ENCODE measurements around the gene GPER1.

DNA sequence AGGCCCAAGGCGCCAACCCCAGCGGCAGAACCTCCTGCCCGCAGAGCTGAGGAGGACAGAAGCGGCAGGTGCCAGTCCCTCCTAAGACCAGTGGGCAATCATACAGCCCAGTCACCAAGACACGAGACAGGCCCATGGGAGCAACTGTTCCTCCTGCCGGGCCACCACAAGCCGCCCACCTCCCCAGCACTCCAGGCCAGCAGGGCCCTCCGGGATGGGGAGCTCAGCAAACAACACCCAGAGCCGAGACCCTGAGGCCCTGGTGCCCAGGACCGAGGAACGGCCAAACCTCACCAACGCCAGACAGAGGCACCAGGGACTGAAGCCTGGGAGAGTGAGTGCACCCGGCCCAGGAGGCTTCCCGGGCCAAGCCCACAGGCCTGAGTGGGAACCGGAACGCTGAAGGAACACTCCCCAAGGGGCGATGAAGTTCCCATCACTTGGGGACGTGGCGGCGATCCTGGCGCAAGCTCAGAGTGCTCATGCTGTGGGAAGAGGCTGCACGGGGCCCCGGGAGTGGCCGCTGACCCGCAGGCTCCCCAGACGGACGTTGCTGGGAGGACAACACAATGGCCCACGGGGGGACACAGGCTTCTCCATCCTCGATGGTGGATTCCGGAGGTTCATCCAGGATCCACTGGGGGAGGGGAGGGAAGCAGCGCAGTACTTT lies 35.1 kb downstream of the GPER1 start:
- TF ChIP-seq, protein P1, sequence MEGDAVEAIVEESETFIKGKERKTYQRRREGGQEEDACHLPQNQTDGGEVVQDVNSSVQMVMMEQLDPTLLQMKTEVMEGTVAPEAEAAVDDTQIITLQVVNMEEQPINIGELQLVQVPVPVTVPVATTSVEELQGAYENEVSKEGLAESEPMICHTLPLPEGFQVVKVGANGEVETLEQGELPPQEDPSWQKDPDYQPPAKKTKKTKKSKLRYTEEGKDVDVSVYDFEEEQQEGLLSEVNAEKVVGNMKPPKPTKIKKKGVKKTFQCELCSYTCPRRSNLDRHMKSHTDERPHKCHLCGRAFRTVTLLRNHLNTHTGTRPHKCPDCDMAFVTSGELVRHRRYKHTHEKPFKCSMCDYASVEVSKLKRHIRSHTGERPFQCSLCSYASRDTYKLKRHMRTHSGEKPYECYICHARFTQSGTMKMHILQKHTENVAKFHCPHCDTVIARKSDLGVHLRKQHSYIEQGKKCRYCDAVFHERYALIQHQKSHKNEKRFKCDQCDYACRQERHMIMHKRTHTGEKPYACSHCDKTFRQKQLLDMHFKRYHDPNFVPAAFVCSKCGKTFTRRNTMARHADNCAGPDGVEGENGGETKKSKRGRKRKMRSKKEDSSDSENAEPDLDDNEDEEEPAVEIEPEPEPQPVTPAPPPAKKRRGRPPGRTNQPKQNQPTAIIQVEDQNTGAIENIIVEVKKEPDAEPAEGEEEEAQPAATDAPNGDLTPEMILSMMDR (IDR thresholded peaks at IDR 0.05): no peak
- TF ChIP-seq POLR2A (IDR thresholded peaks at IDR 0.05): no peak

Measured in lower leg skin (tissue), 3 donors.